Endothelial cell of umbilical vein (primary cell): ENCODE measurements around the gene RAPGEF3. TPM values are rescaled to one million over a fixed set of nuclear protein-coding genes. Genes with fewer than 3 reads are reported as not detected.
A peak's percentile ranks its signal among the peaks of the same experiment; 100 is the strongest.

Experiments used
- BruUV-seq: library from RNA; stranded (reverse); fragments of 400-500 nt; replicated peaks from 2 replicates; lab custom pipeline; 2021; lab: Mats Ljungman, UMichigan
- CTCF ChIA-PET: fragments of 300-600, 350-600 bp; sonication (Branson Sonifier 250); formaldehyde crosslinking; loops from one replicate; lab custom pipeline; 2021; ENCODE audit warnings: antibody characterized with exemption, inconsistent platforms; lab: Charles Lee
- POLR2A ChIA-PET: fragments of 300-600, 350-600 bp; sonication (Branson Sonifier 250); formaldehyde crosslinking; loops from one replicate; lab custom pipeline; 2021; ENCODE audit warnings: antibody characterized with exemption, inconsistent platforms; lab: Charles Lee
- DNase-seq: peaks from one replicate; pipeline ENCODE4 v3.0.0-alpha.2; 2011; ENCODE audit warnings: low read depth, low spot score
- FAIRE-seq: peaks from 2 replicates; lab custom pipeline; 2011; peaks lifted over from hg19 to GRCh38; lab: Jason Lieb, UNC
- H2AFZ ChIP-seq: 2 replicates; pipeline ENCODE4 v1.6.0; 2012; ENCODE audit warnings: low read depth, low read length, control low read depth, inconsistent platforms
- H3K27ac ChIP-seq: 2 replicates; pipeline ENCODE4 v1.5.1; 2011; ENCODE audit warnings: low read depth, mild to moderate bottlenecking, control low read depth, low read length, moderate library complexity; ENCODE audit not compliant: insufficient read depth
- H3K27me3 ChIP-seq, 2 experiments: 2 replicates each; pipeline versions ENCODE4 v1.6.0 to v1.6.1; 2011; ENCODE audit warnings: low read length in 2 of 2, mixed read lengths in 1 of 2; ENCODE audit not compliant: control insufficient read depth in 2 of 2, insufficient read depth in 2 of 2
- H3K36me3 ChIP-seq, 2 experiments: 2 replicates in 1 of 2; 3 replicates in 1 of 2; pipeline ENCODE4 v1.5.1; 2011; ENCODE audit warnings: low read length in 2 of 2, mild to moderate bottlenecking in 1 of 2, moderate library complexity in 1 of 2; ENCODE audit not compliant: control insufficient read depth in 2 of 2, insufficient read depth in 2 of 2; ENCODE audit errors: extremely low read depth in 1 of 2
- H3K4me1 ChIP-seq: 3 replicates; pipeline ENCODE4 v1.5.1; 2011; ENCODE audit warnings: mild to moderate bottlenecking, low read length; ENCODE audit not compliant: control insufficient read depth, insufficient read depth; ENCODE audit errors: extremely low read depth
- H3K4me2 ChIP-seq: 2 replicates; pipeline ENCODE4 v1.6.1; 2011; ENCODE audit warnings: low read length, control low read depth, mixed read lengths; ENCODE audit not compliant: insufficient read depth
- H3K4me3 ChIP-seq, 3 experiments: fragments of 200-600 bp in 1 of 3; sonication (generic), shearing (Covaris generic) in 1 of 3; replicated peaks in 1 of 3; 2 replicates each; pipeline ENCODE4 v1.5.1; 2011 to 2016; ENCODE audit warnings: control low read depth in 3 of 3, low read length in 3 of 3, mild to moderate bottlenecking in 2 of 3, inconsistent platforms in 1 of 3, low read depth in 1 of 3, moderate library complexity in 1 of 3; ENCODE audit not compliant: insufficient read depth in 1 of 3
- H3K79me2 ChIP-seq: 2 replicates; pipeline ENCODE4 v1.6.0; 2012; ENCODE audit warnings: low read length, inconsistent platforms; ENCODE audit not compliant: control insufficient read depth, insufficient read depth
- H3K9ac ChIP-seq: replicated peaks from 2 replicates; pipeline ENCODE3; 2011; ENCODE audit warnings: low read length, control low read depth; ENCODE audit not compliant: insufficient read depth; ENCODE audit errors: extremely low read depth
- H3K9me1 ChIP-seq: replicated peaks from 3 replicates; pipeline ENCODE4 v1.6.0; 2011; ENCODE audit warnings: mild to moderate bottlenecking, low read length; ENCODE audit not compliant: control insufficient read depth, insufficient read depth; ENCODE audit errors: extremely low read depth
- H3K9me3 ChIP-seq: replicated peaks from 2 replicates; pipeline ENCODE4 v1.5.1; 2012; ENCODE audit warnings: low read length, inconsistent platforms; ENCODE audit not compliant: control insufficient read depth, insufficient read depth
- H4K20me1 ChIP-seq: replicated peaks from 2 replicates; pipeline ENCODE3; 2011; ENCODE audit warnings: mild to moderate bottlenecking, low read length; ENCODE audit not compliant: control insufficient read depth, insufficient read depth; ENCODE audit errors: extremely low read depth
- CTCF ChIP-seq, 2 donors: IDR thresholded peaks; 1 replicate in 1 of 2; 2 replicates in 1 of 2; pipeline ENCODE4 v1.5.1; 2011; ENCODE audit warnings: low read length in 2 of 2, mild to moderate bottlenecking in 2 of 2, moderate library complexity in 2 of 2, control low read depth in 1 of 2, inconsistent platforms in 1 of 2, low read depth in 1 of 2; ENCODE audit not compliant: insufficient read depth in 1 of 2; ENCODE audit errors: extremely low read depth in 1 of 2
- EZH2 ChIP-seq: IDR thresholded peaks from 2 replicates; pipeline ENCODE4 v1.6.1; 2012; ENCODE audit warnings: borderline replicate concordance, low read depth, mild to moderate bottlenecking, moderate library complexity, low read length, inconsistent platforms; ENCODE audit not compliant: severe bottlenecking
- FOS ChIP-seq: IDR thresholded peaks from 2 replicates; pipeline ENCODE4 v1.6.1; 2011; ENCODE audit warnings: mild to moderate bottlenecking, low read length, moderate library complexity, borderline replicate concordance; ENCODE audit not compliant: insufficient read depth
- MAX ChIP-seq: IDR thresholded peaks from 2 replicates; pipeline ENCODE4 v1.6.1; 2011; ENCODE audit not compliant: insufficient read depth, insufficient read length
- POLR2A ChIP-seq: IDR thresholded peaks from 2 replicates; pipeline ENCODE4 v1.6.1; 2012; ENCODE audit warnings: low read depth, mild to moderate bottlenecking, control low read depth, low read length
- POLR2AphosphoS5 ChIP-seq: IDR thresholded peaks from 2 replicates; pipeline ENCODE4 v1.6.1; 2012; ENCODE audit warnings: low read depth, mild to moderate bottlenecking, control low read depth, low read length, moderate library complexity; ENCODE audit not compliant: insufficient read depth
- dilution Hi-C: fragments of 300-500 bp; cut with MboI; formaldehyde crosslinking; loops from one replicate; pipeline ENCODE4 v1.15.0; 2019; ENCODE audit warnings: low sequenced_read_pairs; ENCODE audit not compliant: extremely low pct_ligation_motif_present
- intact Hi-C: fragments of 100-400 bp; cut with micrococcal nuclease; formaldehyde crosslinking; loops from one replicate; pipeline ENCODE4 v1.10.0; 2022
- polyA plus RNA-seq, 4 experiments: library from polyadenylated mRNA; depleted of rRNA in 3 of 4; stranded (reverse) in 3 of 4; unstranded in 1 of 4; fragments of >200 nt; gene quantifications; 2 replicates each; pipeline versions ENCODE4 v1.2.1 to v1.2.3, GENCODE V29; 2011 to 2012; ENCODE audit warnings: missing spikeins in 1 of 4
- total RNA-seq: library from RNA; stranded (reverse); gene quantifications from 2 replicates; pipeline ENCODE4 v1.2.3, GENCODE V29; 2021

RAPGEF3 gene
- total and polyA plus RNA-seq, 2 donors (not counting 3 experiments of a cell fraction or from before 2014, with no cell fraction given): 34.5 to 55.1 TPM

GRCh38 chr12:47781479-47782371 lies 23.0 kb upstream of the RAPGEF3 start:
- no peaks in the 10 kb centered on the region for H4K20me1 ChIP-seq
- peaks cover 27% of the 10 kb centered on the region for H3K4me1 ChIP-seq
- H3K36me3 ChIP-seq: peaks cover 17 to 41% of the 10 kb centered on the region in 2 experiments
- H3K4me2 ChIP-seq: no peak overlapping the region
- no peak overlapping the region for H2AFZ ChIP-seq
- BruUV-seq: no TSS peak
- TF ChIP-seq FOS (no peak), CTCF (IDR thresholded peaks at IDR 0.05; ENCODE audit: extremely low read depth in 1 of 2, insufficient read depth in 1 of 2, low read depth in 1 of 2, low read length in 2 of 2) (no peak), MAX (no peak), POLR2AphosphoS5 (peak; percentile 14), EZH2 (no peak), POLR2A (peak; percentile 9)
- POLR2A ChIA-PET: interaction anchor here (0.5 to 1.5 kb wide), 2 partner anchors 16 to 57 kb away, joined by 3 to 8 read pairs; no protein-coding TSS in a partner anchor
- no peak overlapping the region for H3K27ac ChIP-seq
- DNase-seq (no peak), FAIRE-seq (no peak)
- no peak overlapping the region for H3K9ac ChIP-seq
- no peaks in the 10 kb centered on the region for H3K79me2 ChIP-seq
- H3K27me3 ChIP-seq: no peaks in the 10 kb centered on the region
- intact Hi-C loops (loop anchor here (5.0 kb wide), 1 partner anchor 36 kb away; the partner anchor contains the start of gene HDAC7), dilution Hi-C loops (no loop called here)
- H3K9me3 ChIP-seq: no peaks in the 10 kb centered on the region
- no peaks in the 10 kb centered on the region for H3K9me1 ChIP-seq
- no peak overlapping the region for H3K4me3 ChIP-seq
- CTCF ChIA-PET: interaction anchor here (0.7 to 10.4 kb wide), 16 partner anchors 9 to 68 kb away, joined by 3 to 244 read pairs (median 5); partner anchors contain the start of gene SLC48A1
